GM19372 (cell line): ENCODE data around the gene SLC6A8.
"Not testable (repeated sequence)": the region's sequence is repeated elsewhere in the genome, so short reads cannot be mapped to it uniquely, and the experiment has no call there.

Experiments
- ATAC-seq: cut with Tn5 transposase; IDR thresholded peaks from one replicate; pipeline ENCODE4 v1.9.1; 2021; ENCODE audit warnings: mild to moderate bottlenecking, low read depth, moderate library complexity; ENCODE audit not compliant: unreplicated experiment

Gene SLC6A8

DNA sequence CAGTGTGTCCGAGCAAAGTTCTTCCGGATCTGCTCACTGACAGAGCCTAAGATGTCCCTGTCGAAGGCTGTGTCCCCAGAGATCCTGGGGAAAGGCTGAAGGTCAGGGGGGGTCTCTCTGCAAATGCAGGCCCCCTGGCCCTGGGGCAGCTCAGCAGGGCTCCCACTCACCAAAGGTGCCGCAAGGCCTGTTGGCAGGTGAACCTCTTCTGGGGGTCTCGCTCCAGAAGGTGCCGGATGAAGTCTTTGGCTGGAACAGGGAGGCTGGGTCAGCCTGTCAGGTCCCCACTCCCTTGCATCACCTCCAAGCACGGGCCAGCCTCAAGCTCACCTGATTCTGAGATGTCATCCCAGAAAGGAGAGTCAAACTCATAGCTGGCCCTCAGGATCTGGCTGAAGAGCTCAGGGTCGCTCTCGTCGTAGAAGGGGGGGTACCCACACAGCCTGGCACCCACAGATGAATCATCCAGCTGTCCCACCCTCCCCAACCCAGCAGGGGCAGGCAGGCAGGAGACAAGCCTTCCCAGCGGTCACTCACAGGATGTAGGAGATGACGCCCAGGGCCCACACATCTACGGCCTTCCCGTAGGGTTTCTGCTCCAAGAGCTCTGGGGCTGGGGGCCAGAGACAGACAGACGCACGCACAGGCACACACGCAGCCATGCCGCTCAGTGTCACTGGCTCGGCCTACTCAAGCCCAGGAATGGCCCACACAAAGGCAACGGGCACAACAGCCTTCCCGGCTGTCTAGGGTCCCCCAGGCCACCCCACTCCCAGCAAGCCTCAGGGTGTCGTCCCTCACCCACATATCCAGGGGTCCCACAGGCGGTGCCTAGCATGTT lies 16.8 kb upstream of the SLC6A8 start:
- no peak for ATAC-seq

GRCh38 chrX:153671589-153672530 lies 15.9 kb upstream of the SLC6A8 start:
- ATAC-seq: no peak

DNA sequence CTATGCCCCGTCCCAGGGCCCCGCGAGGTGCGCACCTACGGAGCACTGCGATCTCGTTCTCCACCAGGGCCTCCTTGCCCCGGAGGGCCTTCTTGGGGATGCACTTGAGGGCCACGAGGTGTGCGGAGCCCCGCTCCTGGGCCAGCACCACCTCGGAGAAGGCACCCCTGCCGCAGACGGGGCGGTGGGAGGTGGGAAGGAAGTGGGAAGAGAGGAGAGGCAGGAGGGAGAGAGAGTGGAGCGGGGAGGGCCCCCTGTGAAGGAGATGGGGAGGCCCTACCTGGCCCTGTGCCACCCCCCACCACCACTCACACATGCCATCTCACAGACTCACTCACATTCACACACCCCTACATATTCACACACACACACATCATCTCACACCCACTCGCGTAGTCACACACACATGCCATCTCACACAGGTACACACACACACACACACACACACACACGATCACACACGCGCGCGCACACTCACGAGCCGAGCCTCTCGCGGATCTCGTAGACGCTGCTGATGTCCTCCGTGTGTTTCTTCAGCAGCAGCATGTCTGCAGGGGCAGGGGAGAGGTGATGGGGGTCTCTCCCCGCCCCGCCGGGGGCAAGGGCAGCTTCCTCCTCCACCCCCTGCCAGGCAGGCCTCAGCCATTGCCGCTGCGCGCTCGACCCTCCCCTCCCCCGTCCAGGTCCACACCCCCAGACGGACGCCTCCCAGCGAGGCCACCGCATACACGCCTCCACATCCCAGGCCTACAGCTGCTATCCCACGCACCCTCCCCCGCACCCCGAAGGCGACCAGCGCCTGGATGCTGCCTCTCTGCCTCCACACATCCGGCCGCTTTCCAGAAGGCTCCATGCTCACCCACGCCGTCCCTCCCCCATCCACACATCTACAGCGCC lies 14.9 kb upstream of the SLC6A8 start:
- no peak for ATAC-seq

DNA sequence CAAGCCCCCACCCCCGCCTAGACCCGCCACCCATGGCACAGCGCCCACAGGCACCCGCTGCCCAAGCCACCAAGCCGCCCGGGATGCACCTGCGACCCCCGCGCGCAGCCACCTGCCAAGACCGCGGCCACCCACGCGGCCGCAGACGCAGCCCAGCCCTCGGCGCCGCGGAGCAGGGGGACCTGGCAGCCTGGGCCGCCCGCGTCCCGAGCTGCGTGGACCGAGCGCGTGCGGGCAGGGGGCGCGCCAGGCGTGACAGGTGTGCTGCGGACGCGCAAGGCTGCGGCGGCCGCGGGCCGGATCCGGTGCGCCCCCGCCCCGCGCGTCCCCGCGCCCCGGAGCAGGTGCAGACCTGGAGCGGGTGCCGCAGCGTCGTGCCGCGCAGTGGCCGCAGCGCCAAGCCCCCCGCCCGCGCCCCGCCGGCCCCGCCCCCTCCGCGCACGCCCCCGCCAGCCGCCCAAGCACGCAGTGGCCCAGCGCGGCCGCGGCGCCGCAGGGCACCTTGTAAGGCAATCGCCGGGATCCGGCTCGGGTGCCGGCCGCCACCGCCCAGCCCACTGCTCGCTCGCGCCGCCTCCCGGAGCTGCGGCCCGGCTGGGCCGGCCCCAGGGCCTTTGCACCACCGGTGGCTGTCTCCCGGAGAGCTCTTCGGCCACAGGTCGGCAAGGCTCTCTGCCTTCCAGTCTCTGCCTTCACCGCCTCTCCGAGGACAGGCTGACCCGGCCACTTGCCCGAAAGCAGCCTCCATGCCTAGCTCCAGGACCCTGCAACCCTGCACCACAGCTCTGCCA lies 14.1 kb upstream of the SLC6A8 start, which contains the start of gene PNCK:
Gene PNCK, minus strand, starts transcription at position 386 of the 791 bp plus-strand sequence. CDS start 737 bp downstream, outside the sequence.
- ATAC-seq: no peak

- ATAC-seq: no peak
These were observed 13.4 kb upstream of the SLC6A8 start for GRCh38 chrX:153674219-153674851.

GRCh38 chrX:153681175-153681574 lies 6.6 kb upstream of the SLC6A8 start:
- no peak for ATAC-seq

- not testable (repeated sequence) for ATAC-seq
These were observed 4.2 kb upstream of the SLC6A8 start for GRCh38 chrX:153683486-153683885.

DNA sequence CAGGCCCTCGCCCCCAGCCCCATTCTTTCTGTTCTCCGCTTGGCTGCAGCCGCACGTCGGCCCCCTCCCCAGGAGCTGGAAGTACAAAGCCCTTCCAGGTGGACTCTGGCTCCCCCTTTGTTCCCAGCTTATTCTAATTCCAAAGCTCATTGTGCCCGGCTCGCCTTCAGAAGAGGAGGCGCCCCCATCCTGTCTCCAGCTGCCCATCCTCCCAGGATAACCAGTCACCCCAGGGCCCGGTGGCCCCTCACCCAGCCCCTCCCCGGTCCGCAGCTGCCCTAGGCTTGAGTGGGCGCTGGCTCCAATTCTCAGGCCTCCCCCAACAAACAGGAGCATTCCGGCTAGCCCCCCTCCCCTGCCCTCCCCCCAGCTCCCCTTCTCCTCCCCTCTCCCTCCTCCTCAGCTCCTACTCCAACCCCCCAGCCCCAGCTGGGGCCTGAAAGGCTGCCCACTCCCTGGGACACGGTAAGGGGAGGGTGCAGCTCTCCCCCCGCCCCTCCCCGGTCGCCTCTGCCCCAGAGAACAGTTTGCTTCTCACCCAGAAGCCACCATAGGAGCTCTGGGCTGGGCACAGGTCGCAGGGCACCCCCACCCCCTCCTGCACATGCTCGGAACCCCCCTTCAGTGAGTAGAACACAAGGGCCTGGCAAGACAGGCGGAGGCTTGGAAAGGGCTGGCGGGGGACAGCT lies 3.1 kb upstream of the SLC6A8 start:
- ATAC-seq: no peak

DNA sequence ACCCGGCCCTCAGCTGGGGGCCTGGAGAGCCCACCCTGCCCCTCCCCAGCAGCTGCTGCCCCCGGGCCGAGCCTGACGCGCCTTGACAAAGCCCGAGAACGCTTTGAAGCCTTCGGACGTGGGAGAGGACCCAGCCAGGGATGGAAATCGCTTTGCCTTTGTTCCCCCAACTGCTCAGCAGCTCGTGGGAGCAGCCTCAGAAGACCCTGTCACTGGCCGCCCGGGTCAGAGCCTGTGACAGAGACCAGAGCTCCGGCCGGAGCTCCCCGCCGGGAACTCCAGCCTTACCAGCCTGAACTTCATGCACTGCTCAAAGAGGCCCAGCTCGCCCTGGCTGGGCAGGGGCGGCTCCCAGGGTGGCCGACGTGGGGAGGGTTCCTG lies 2.6 kb upstream of the SLC6A8 start:
- ATAC-seq: no peak

DNA sequence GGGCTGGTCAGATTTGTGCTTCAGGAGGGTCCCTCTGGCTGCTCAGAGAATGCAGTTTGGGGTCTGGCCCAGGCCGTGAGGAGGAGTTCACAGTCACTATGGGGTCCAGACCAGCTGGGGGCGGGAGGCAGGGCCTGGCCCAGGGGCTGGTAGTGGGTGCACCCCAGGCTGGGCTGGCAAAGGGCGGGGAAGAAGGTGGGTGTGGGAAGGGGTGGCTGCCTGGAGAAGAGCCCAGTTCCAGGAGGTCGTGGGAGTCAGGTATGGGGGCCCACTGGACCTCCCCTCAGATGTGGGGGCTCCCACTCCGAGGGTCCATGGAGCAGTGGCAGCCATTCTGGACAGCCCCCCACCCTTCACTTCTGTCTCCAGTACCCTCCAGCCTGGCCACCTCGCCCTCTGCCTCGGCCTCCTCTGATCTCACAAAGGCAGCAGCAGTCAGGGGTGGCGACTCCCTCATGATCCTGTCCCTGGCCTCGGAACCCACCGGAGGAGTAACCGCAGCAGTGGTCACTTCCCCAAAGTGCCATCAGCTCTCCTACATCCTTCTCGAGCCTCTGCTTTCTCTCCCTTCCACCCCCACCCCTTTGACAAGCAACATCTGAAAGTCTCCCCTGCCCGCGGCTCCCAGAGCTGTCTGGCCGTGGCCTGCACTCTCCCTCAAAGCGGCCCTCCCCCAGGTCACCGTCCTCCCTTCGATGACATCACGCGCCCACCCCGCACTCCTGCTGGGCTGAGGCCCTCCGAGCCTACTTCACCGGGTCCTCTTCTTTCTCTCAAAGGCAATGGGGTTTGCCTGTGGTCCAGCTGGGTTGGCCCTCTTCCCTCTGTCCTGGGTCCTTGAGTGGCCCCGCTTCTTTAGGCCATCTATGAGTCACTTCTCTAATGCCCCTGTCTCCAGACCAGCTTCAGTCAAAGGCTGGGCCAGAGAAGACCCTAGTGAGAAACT lies 1.7 kb upstream of the SLC6A8 start:
- no peak for ATAC-seq

GRCh38 chrX:153686711-153687110 lies 1.0 kb upstream of the SLC6A8 start:
- no peak for ATAC-seq

- no peak for ATAC-seq
These were observed 345 bp downstream of the SLC6A8 start for GRCh38 chrX:153688071-153688470.

GRCh38 chrX:153688506-153688905 lies 780 bp downstream of the SLC6A8 start:
- no peak for ATAC-seq

DNA sequence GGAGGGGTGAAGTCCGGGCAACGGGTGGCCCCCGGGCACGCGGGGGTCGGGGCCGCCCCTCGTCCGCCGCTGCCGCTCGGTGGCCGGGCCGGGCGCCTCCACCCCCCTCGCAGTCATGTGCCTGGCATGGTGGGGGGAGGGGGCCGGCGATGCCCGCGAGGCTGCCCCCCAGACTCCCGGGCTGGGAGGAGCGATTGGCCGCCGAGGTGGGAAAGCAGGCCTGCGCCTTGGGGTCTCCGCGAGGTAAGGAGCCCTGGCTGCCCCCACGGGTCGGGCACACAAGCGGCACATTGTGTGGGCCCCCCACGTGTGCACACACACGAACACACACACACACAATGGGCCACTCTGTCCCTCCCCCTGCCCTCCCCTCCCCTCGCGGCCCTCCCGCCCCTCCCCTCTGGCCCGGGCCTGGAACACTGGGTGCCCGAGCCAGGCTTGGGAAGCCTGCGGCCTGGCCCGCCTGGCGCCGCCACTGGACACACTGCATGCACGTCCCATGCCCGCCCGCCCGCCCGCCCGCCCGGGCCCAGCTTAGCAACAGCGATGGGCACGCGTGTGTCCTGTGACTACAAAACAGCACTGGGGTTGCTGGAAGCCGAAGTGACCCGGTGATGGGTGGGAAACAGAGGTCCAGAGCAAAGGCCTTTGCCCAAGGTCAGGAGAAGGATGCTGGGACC lies 1.3 kb downstream of the SLC6A8 start:
- ATAC-seq: no peak

- ATAC-seq: no peak
These were observed 2.1 kb downstream of the SLC6A8 start for GRCh38 chrX:153689654-153690465.

GRCh38 chrX:153690466-153690865 lies 2.7 kb downstream of the SLC6A8 start:
- no peak for ATAC-seq
